Natural killer cell treated with Interleukin-12 subunit alpha and Interleukin-12 subunit beta and Interleukin-15 and Interleukin-18, amount 100 ng/mL, for 72 hours (primary cell): ENCODE measurements around the gene ZNF532. TPM values are rescaled to one million over a fixed set of nuclear protein-coding genes. Genes with fewer than 3 reads are reported as not detected.
"Not testable (repeated sequence)": the region's sequence is repeated elsewhere in the genome, so short reads cannot be mapped to it uniquely, and the experiment has no call there.

Experiments
- ATAC-seq, 2 donors: fragments of 150-1000 bp; cut with Tn5 transposase in 1 of 2; sonication (Bioruptor Pico), chemical (Tn5 transposase) in 1 of 2; 2 replicates each; pipeline ENCODE4 v1.10.0; 2021
- DNase-seq: peaks from one replicate; pipeline ENCODE4 v3.0.0; 2022; ENCODE audit warnings: low spot score
- H3K27ac Mint-ChIP-seq, 2 donors: 1 replicate in 1 of 2; 2 replicates in 1 of 2; pipeline ENCODE4 v1.8.0; 2022; ENCODE audit warnings: mixed read lengths in 2 of 2, mild to moderate bottlenecking in 1 of 2, moderate library complexity in 1 of 2
- H3K27me3 Mint-ChIP-seq, 2 donors: 1 replicate in 1 of 2; 2 replicates in 1 of 2; pipeline ENCODE4 v1.8.0; 2022; ENCODE audit warnings: mixed read lengths in 2 of 2
- H3K36me3 Mint-ChIP-seq: one replicate; pipeline ENCODE4 v1.8.0; 2022; ENCODE audit warnings: mixed read lengths
- H3K4me1 Mint-ChIP-seq, 2 donors: 1 replicate in 1 of 2; 2 replicates in 1 of 2; pipeline ENCODE4 v1.8.0; 2022; ENCODE audit warnings: low read depth in 2 of 2, mixed read lengths in 2 of 2, mild to moderate bottlenecking in 1 of 2
- H3K4me3 Mint-ChIP-seq: one replicate; pipeline ENCODE4 v1.8.0; 2022; ENCODE audit warnings: mixed read lengths
- H3K9me3 Mint-ChIP-seq: 2 replicates; pipeline ENCODE4 v1.8.0; 2022; ENCODE audit warnings: mixed read lengths
- total RNA-seq, 2 donors: library from RNA; stranded (reverse); gene quantifications; one replicate each; pipeline ENCODE4 v1.2.3, GENCODE V29; 2022

Gene ZNF532
- total RNA-seq, 2 donors from 2014 or later, result 3.3 to 19.3 TPM

GRCh38 chr18:58838165-58838860 lies 26.4 kb upstream of the ZNF532 start:
- DNase-seq (no peak), ATAC-seq (peak in 1 of 2 donors; percentile 60)
- no peak overlapping the region for H3K4me3 Mint-ChIP-seq
- H3K27me3 Mint-ChIP-seq, result peaks cover 2 to 9% of the 10 kb centered on the region in 2 donors
- H3K27ac Mint-ChIP-seq, result no peak overlapping the region
- no peaks in the 10 kb centered on the region for H3K36me3 Mint-ChIP-seq
- H3K9me3 Mint-ChIP-seq, result no peaks in the 10 kb centered on the region
- no peaks in the 10 kb centered on the region for H3K4me1 Mint-ChIP-seq

GRCh38 chr18:58838946-58839345 lies 25.7 kb upstream of the ZNF532 start:
- H3K9me3 Mint-ChIP-seq, result no peaks in the 10 kb centered on the region
- H3K27me3 Mint-ChIP-seq, result peaks cover 5 to 9% of the 10 kb centered on the region in 2 donors
- DNase-seq (no peak), ATAC-seq (no peak)
- no peaks in the 10 kb centered on the region for H3K36me3 Mint-ChIP-seq
- no peaks in the 10 kb centered on the region for H3K4me1 Mint-ChIP-seq
- no peak overlapping the region for H3K4me3 Mint-ChIP-seq
- H3K27ac Mint-ChIP-seq, result no peak overlapping the region

- peaks cover 30 to 41% of the 10 kb centered on the region in 2 donors for H3K27me3 Mint-ChIP-seq
- no peaks in the 10 kb centered on the region for H3K9me3 Mint-ChIP-seq
- no peaks in the 10 kb centered on the region for H3K36me3 Mint-ChIP-seq
- H3K4me3 Mint-ChIP-seq, result no peak overlapping the region
- DNase-seq (no peak), ATAC-seq (no peak)
- no peak overlapping the region for H3K27ac Mint-ChIP-seq
- peaks cover 0 to 2% of the 10 kb centered on the region in 2 donors for H3K4me1 Mint-ChIP-seq
Observed at GRCh38 chr18:58842978-58843687, 21.5 kb upstream of the ZNF532 start.

- H3K36me3 Mint-ChIP-seq, result no peaks in the 10 kb centered on the region
- no peak for ATAC-seq
- H3K4me1 Mint-ChIP-seq, result peaks cover 0 to 2% of the 10 kb centered on the region in 2 donors
- H3K27ac Mint-ChIP-seq, result no peak overlapping the region
- H3K27me3 Mint-ChIP-seq, result peaks cover 34 to 46% of the 10 kb centered on the region in 2 donors
- no peaks in the 10 kb centered on the region for H3K9me3 Mint-ChIP-seq
- H3K4me3 Mint-ChIP-seq, result no peak overlapping the region
- no peak for DNase-seq
Observed at GRCh38 chr18:58843688-58844035, 21.0 kb upstream of the ZNF532 start.

GRCh38 chr18:58844871-58845270 lies 19.8 kb upstream of the ZNF532 start:
- Mint-ChIP-seq H3K27ac (no peak overlapping the region), H3K9me3 (no peaks in the 10 kb centered on the region), H3K27me3 (peaks cover 36 to 48% of the 10 kb centered on the region in 2 donors), H3K4me1 (peaks cover 0 to 2% of the 10 kb centered on the region in 2 donors), H3K36me3 (no peaks in the 10 kb centered on the region), H3K4me3 (no peak overlapping the region)
- no peak for ATAC-seq
- no peak for DNase-seq

GRCh38 chr18:58845928-58846724 lies 18.6 kb upstream of the ZNF532 start:
- Mint-ChIP-seq H3K27ac (no peak overlapping the region), H3K4me1 (peaks cover 0 to 2% of the 10 kb centered on the region in 2 donors), H3K27me3 (peaks cover 38 to 43% of the 10 kb centered on the region in 2 donors), H3K4me3 (no peak overlapping the region), H3K36me3 (no peaks in the 10 kb centered on the region), H3K9me3 (no peaks in the 10 kb centered on the region)
- no peak for DNase-seq
- ATAC-seq, result no peak

GRCh38 chr18:58847383-58848071 lies 17.1 kb upstream of the ZNF532 start:
- Mint-ChIP-seq H3K4me3 (no peak overlapping the region), H3K36me3 (no peaks in the 10 kb centered on the region)

GRCh38 chr18:58848685-58849084 lies 16.0 kb upstream of the ZNF532 start:
- Mint-ChIP-seq H3K27ac (no peak overlapping the region), H3K36me3 (no peaks in the 10 kb centered on the region), H3K9me3 (no peaks in the 10 kb centered on the region), H3K27me3 (peaks cover 47 to 48% of the 10 kb centered on the region in 2 donors), H3K4me1 (peaks cover 0 to 2% of the 10 kb centered on the region in 2 donors), H3K4me3 (no peak overlapping the region)
- DNase-seq (no peak), ATAC-seq (no peak)

More at GRCh38 chr18:58847383-58848071, 17.1 kb upstream of the ZNF532 start:
- Mint-ChIP-seq H3K4me1 (peaks cover 0 to 2% of the 10 kb centered on the region in 2 donors), H3K27me3 (peaks cover 39 to 41% of the 10 kb centered on the region in 2 donors), H3K9me3 (no peaks in the 10 kb centered on the region), H3K27ac (no peak overlapping the region)
- DNase-seq (no peak), ATAC-seq (no peak)

- peaks cover 0 to 2% of the 10 kb centered on the region in 2 donors for H3K4me1 Mint-ChIP-seq
- no peak overlapping the region for H3K4me3 Mint-ChIP-seq
- H3K36me3 Mint-ChIP-seq, result no peaks in the 10 kb centered on the region
- peaks cover 34 to 37% of the 10 kb centered on the region in 2 donors for H3K27me3 Mint-ChIP-seq
- H3K27ac Mint-ChIP-seq, result no peak overlapping the region
- DNase-seq (no peak), ATAC-seq (no peak)
- no peaks in the 10 kb centered on the region for H3K9me3 Mint-ChIP-seq
Observed at GRCh38 chr18:58850786-58851469, 13.7 kb upstream of the ZNF532 start.

- H3K36me3 Mint-ChIP-seq, result no peaks in the 10 kb centered on the region
Observed at GRCh38 chr18:58851856-58852255, 12.8 kb upstream of the ZNF532 start.

GRCh38 chr18:58852629-58853028 lies 12.0 kb upstream of the ZNF532 start:
- Mint-ChIP-seq H3K9me3 (no peaks in the 10 kb centered on the region), H3K27ac (no peak overlapping the region), H3K4me3 (no peak overlapping the region), H3K4me1 (no peaks in the 10 kb centered on the region), H3K27me3 (peaks cover 22 to 27% of the 10 kb centered on the region in 2 donors), H3K36me3 (no peaks in the 10 kb centered on the region)
- ATAC-seq, result no peak
- DNase-seq, result no peak

More at GRCh38 chr18:58851856-58852255, 12.8 kb upstream of the ZNF532 start:
- peaks cover 30 to 34% of the 10 kb centered on the region in 2 donors for H3K27me3 Mint-ChIP-seq
- H3K27ac Mint-ChIP-seq, result no peak overlapping the region
- H3K4me3 Mint-ChIP-seq, result no peak overlapping the region
- no peaks in the 10 kb centered on the region for H3K9me3 Mint-ChIP-seq
- peaks cover 0 to 2% of the 10 kb centered on the region in 2 donors for H3K4me1 Mint-ChIP-seq
- DNase-seq (no peak), ATAC-seq (no peak)

GRCh38 chr18:58853561-58853960 lies 11.1 kb upstream of the ZNF532 start:
- no peaks in the 10 kb centered on the region for H3K9me3 Mint-ChIP-seq
- H3K27ac Mint-ChIP-seq, result no peak overlapping the region
- no peaks in the 10 kb centered on the region for H3K4me1 Mint-ChIP-seq
- H3K27me3 Mint-ChIP-seq, result peaks cover 18 to 25% of the 10 kb centered on the region in 2 donors
- no peak for DNase-seq
- ATAC-seq, result no peak
- no peak overlapping the region for H3K4me3 Mint-ChIP-seq
- no peaks in the 10 kb centered on the region for H3K36me3 Mint-ChIP-seq

GRCh38 chr18:58855521-58855920 lies 9.2 kb upstream of the ZNF532 start:
- not testable (repeated sequence) for ATAC-seq, H3K4me3 Mint-ChIP-seq, DNase-seq, H3K9me3 Mint-ChIP-seq, H3K27ac Mint-ChIP-seq, H3K36me3 Mint-ChIP-seq, H3K4me1 Mint-ChIP-seq
- H3K27me3 Mint-ChIP-seq, result peaks cover 19 to 23% of the 10 kb centered on the region in 2 donors
